HG02884 (cell line): ENCODE results near the gene E2F1.
"Not testable (repeated sequence)": the region's sequence is repeated elsewhere in the genome, so short reads cannot be mapped to it uniquely, and the experiment has no call there.

Experiments used
- ATAC-seq: cut with Tn5 transposase; IDR thresholded peaks from one replicate; pipeline ENCODE4 v1.9.1; 2021; ENCODE audit warnings: mild to moderate bottlenecking, moderate library complexity; ENCODE audit not compliant: unreplicated experiment

E2F1 gene

GRCh38 chr20:33646191-33646590 is 40.0 kb downstream of the E2F1 start:
- ATAC-seq: no peak

DNA sequence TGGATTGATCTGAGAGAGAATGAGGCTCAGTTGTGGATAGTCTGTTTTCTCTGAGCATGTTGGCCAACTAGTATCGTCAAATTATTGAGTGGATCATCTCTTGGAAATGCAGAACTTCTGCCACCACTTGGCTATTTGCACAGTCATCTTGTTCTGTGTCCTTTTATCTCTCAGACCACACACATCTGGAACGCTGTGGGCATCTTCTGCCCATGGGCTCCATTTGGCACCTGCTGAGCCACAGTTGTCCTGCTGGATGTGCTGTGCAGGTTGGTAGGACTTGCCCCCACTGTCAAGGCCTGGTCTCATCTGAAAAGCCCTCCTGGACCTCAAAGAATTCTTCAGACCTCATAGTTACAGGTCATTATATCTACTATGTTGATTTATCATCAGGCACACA is 40.8 kb downstream of the E2F1 start:
- no peak for ATAC-seq

DNA sequence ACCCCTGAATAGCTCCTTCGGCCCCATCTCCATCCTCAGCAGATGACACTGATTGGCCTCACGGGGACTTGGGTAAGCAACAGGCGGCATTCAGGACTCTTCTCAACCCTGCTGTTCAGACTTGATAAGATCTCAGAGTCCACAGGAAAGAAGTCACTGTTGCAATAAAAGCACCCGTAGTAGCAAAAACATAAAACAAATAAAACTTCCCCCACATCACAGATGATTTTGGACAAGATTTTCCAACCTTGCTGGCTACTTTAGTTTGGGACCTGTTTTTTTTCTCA is 41.2 kb downstream of the E2F1 start:
- no peak for ATAC-seq

- ATAC-seq: no peak
Measured at GRCh38 chr20:33644313-33645071, 41.7 kb downstream of the E2F1 start.

DNA sequence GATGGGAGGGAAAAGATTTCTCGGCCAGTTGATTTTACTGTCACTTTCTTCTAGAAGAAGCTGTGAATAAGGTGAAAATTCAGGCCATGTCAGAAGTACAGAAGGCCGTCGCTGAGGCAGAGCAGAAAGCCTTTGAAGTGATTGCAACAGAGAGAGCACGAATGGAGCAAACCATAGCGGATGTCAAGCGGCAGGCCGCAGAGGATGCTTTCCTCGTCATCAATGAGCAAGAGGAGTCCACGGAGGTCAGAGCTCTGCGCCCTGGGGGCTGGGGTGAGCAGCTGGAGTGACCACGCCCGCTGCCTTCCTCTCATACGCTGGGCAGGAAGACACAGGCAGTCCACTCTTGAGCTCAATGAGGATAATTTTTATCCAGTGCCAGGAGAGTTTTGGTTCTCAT is 45.9 kb downstream of the E2F1 start:
- no peak for ATAC-seq

DNA sequence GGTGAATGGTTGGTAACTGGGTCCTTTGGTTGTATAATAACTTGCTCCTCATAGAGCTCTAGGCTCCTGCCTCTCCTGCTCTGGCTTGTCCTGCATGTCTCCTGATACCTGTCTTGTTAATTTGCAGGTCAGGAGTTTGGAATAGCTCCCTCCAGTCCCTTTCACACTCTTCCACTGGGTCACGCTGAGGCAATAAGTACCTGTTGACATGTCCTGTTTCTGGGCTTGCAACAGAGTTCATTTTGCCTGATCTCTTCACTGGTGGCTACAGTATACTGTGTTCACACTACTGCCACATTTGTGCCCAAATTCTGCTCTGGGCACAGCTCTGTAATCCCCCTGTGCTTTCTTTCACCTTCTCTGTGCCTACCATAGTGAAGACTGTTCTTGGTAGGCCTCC is 49.4 kb downstream of the E2F1 start:
- no peak for ATAC-seq

GRCh38 chr20:33635341-33635740 is 50.8 kb downstream of the E2F1 start:
- ATAC-seq: no peak

DNA sequence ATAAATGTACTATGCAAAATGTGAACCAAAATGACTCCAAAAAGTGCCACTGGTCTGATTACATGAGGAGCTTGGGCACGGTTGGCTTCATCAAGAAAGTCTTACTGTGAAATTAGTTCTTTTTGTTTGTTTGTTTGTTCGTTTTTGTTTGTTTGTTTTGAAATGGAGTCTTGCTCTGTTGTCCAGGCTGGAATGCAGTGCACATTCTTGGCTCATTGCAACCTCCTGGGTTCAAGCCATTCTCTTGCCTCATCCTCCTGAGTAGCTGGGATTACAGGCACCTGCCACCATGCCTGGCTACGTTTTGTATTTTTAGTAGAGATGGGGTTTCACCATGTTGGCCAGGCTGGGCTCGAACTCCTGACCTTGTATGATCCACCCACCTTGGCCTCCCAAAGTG is 54.3 kb downstream of the E2F1 start:
- ATAC-seq: not testable (repeated sequence)

DNA sequence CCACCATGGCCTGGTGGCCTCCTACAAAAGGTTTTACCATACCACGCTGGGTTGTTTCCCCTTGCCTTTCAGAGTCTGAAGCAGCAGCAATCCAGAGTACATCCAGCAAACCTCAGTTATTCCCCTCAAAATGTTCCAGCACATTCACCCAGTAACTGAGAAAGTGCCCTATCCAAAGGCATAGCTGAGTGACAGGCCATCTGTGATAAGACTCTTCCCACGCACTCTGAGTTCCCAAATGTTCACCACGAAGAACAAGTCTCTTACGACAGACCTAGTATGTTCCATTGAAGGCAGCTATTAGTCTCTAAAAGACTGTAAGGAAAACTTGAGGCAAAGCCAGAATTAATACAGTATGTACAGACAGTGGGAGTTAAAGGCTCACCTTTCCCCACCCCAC is 55.7 kb downstream of the E2F1 start:
- ATAC-seq: no peak

GRCh38 chr20:33629979-33630378 is 56.2 kb downstream of the E2F1 start:
- ATAC-seq: no peak

DNA sequence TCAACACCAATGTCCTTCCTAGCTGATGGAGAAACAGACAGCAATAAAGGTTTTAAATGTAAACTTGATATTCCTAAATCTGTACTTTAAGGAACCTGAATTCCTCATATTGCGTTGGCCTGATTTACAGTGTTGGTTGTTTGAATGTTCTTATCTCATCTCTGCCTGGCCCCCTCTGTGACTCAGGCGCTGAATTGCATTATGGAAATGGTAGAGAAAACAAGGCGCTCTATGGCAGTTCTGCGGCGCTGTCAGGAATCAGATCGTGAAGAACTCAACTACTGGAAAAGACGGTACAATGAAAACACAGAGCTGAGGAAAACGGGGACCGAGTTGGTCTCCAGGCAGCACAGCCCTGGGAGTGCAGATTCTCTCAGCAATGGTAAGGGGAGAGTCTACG is 56.7 kb downstream of the E2F1 start:
- no peak for ATAC-seq

DNA sequence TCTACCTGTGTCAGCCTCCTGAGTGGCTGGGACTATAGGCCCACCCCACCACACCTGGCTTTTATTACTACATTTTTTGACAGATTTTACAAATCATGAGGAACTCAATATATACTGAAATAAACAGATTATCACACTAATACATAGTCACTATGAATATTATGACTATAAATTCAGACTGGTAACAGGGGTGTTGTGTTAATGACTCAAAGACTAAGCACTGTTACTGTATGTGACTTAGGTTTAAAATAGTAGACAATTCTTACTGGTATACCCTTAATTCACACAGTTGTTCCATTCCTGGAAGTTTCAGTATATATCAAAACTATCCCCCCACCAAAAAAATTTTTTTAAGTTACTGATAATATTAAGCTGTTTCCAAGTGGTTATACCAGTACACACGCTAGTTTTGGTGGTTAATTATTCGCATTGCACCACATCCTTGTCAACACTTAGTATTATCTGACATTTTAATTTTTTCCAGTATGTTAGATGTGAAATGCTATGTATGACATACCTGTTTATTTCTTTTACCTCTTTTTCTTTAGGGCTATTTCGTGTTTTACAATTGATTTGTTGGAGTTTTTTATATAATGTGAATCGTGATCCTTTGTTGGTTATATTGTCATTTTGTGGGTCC is 58.5 kb downstream of the E2F1 start:
- ATAC-seq: no peak

GRCh38 chr20:33626190-33626589 is 60.0 kb downstream of the E2F1 start:
- no peak for ATAC-seq
